SH-SY5Y (cell line): ENCODE results near the gene PSMG1.

Experiments
- GATA2 ChIP-seq: IDR thresholded peaks from 2 replicates; pipeline ENCODE4 v1.6.1; 2011; ENCODE audit warnings: mild to moderate bottlenecking, low read depth, low read length
- GATA3 ChIP-seq: IDR thresholded peaks from 2 replicates; pipeline ENCODE4 v1.6.1; 2011; ENCODE audit warnings: low read depth, mild to moderate bottlenecking, low read length, moderate library complexity

- TF ChIP-seq GATA2 (no peak), GATA3 (no peak)
These were observed 3.4 kb upstream of the PSMG1 start for GRCh38 chr21:39186676-39187075.
